Activated T-cell treated with anti-CD3 and anti-CD28 coated beads, Interleukin-2, amount 50 U/mL, for 72 hours (primary cell): Measurements from ENCODE around the gene LILRB5. TPM values are rescaled to one million over a fixed set of nuclear protein-coding genes. Genes with fewer than 3 reads are reported as not detected.
A peak's percentile ranks its signal among the peaks of the same experiment; 100 is the strongest.
"Not testable (repeated sequence)": the region's sequence is repeated elsewhere in the genome, so short reads cannot be mapped to it uniquely, and the experiment has no call there.

ENCODE experiments used
- ATAC-seq, 2 donors: fragments of 150-1000 bp; cut with Tn5 transposase; replicated peaks in 1 of 2; 2 replicates each; pipeline ENCODE4 v1.10.0; 2021; ENCODE audit warnings: moderate library complexity in 2 of 2, mild to moderate bottlenecking in 1 of 2
- DNase-seq, 2 donors: peaks; one replicate each; pipeline ENCODE4 v3.0.0; 2021 to 2022; ENCODE audit warnings: mixed read lengths in 1 of 2
- H3K27ac Mint-ChIP-seq: one replicate; pipeline ENCODE4 v1.8.0; 2022; ENCODE audit warnings: mild to moderate bottlenecking, moderate library complexity, mixed read lengths
- H3K27me3 Mint-ChIP-seq: one replicate; pipeline ENCODE4 v1.8.0; 2022; ENCODE audit warnings: low read depth, mixed read lengths
- H3K36me3 Mint-ChIP-seq, 2 donors: one replicate each; pipeline ENCODE4 v1.8.0; 2022; ENCODE audit warnings: mixed read lengths in 2 of 2, mild to moderate bottlenecking in 1 of 2; ENCODE audit not compliant: insufficient read depth in 2 of 2
- H3K4me1 Mint-ChIP-seq: one replicate; pipeline ENCODE4 v1.8.0; 2022; ENCODE audit warnings: low read depth, mixed read lengths
- H3K4me3 Mint-ChIP-seq, 2 donors: one replicate each; pipeline ENCODE4 v1.8.0; 2022; ENCODE audit warnings: mild to moderate bottlenecking in 2 of 2, mixed read lengths in 2 of 2, moderate library complexity in 2 of 2
- H3K9me3 Mint-ChIP-seq, 2 donors: one replicate each; pipeline ENCODE4 v1.8.0; 2022; ENCODE audit warnings: mixed read lengths in 2 of 2
- total RNA-seq, 2 donors: library from RNA; stranded (reverse); gene quantifications; one replicate each; pipeline ENCODE4 v1.2.3, GENCODE V29; 2022

Gene LILRB5
- total RNA-seq, 2 donors from 2014 or later: 0.12 TPM; not detected in 1

GRCh38 chr19:54281729-54282075 is 24.6 kb upstream of the LILRB5 start:
- not testable (repeated sequence) for H3K9me3 Mint-ChIP-seq, H3K27ac Mint-ChIP-seq, H3K4me3 Mint-ChIP-seq, H3K4me1 Mint-ChIP-seq, ATAC-seq, H3K36me3 Mint-ChIP-seq, DNase-seq
- peaks cover 51% of the 10 kb centered on the region for H3K27me3 Mint-ChIP-seq

GRCh38 chr19:54281007-54281728 is 24.1 kb upstream of the LILRB5 start, which contains the start of gene LILRB2:
TSS of gene LILRB2 (minus strand) at chr19:54281110. CDS start at chr19:54280496, 614 bp downstream.
- DNase-seq (no peak), ATAC-seq (no peak)
- Mint-ChIP-seq H3K9me3 (no peaks in the 10 kb centered on the region), H3K4me3 (no peak within 1 kb of the TSS), H3K27me3 (peaks cover 51% of the 10 kb centered on the region), H3K4me1 (no peaks in the 10 kb centered on the region), H3K27ac (no peak within 1 kb of the TSS), H3K36me3 (no peaks in the 10 kb centered on the region)

DNA sequence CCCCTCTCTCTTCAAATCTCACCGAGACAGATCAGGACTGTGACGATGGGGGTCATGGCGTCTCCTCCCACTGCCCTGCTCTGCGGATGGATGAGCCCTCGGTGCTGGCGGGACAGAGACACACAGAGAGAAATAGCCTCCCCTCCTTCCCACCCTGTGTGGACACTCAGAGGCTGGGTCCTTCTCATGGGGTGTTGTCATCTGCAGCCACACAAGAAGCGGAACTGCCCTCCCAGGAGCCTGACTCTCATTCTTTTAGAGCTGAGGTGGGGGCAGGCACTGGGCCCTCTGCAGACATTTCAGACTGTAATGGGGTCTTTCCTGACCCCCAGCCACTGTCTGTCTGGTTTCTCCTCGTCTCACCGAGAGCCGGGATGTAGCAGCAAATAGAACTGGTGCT is 23.4 kb upstream of the LILRB5 start:
- not testable (repeated sequence) for H3K36me3 Mint-ChIP-seq, H3K4me3 Mint-ChIP-seq, H3K27ac Mint-ChIP-seq, H3K9me3 Mint-ChIP-seq, H3K4me1 Mint-ChIP-seq, ATAC-seq, DNase-seq
- peaks cover 51% of the 10 kb centered on the region for H3K27me3 Mint-ChIP-seq

- not testable (repeated sequence) for H3K4me1 Mint-ChIP-seq, H3K4me3 Mint-ChIP-seq, H3K36me3 Mint-ChIP-seq, DNase-seq, H3K9me3 Mint-ChIP-seq, ATAC-seq, H3K27ac Mint-ChIP-seq
- H3K27me3 Mint-ChIP-seq: peaks cover 50% of the 10 kb centered on the region
Measured at GRCh38 chr19:54280025-54280424, 23.0 kb upstream of the LILRB5 start.

GRCh38 chr19:54279406-54279962 is 22.4 kb upstream of the LILRB5 start:
- DNase-seq (no peak), ATAC-seq (no peak)
- Mint-ChIP-seq H3K4me3 (no peak overlapping the region), H3K9me3 (no peaks in the 10 kb centered on the region), H3K4me1 (no peaks in the 10 kb centered on the region), H3K36me3 (no peaks in the 10 kb centered on the region), H3K27me3 (peaks cover 45% of the 10 kb centered on the region), H3K27ac (no peak overlapping the region)

DNA sequence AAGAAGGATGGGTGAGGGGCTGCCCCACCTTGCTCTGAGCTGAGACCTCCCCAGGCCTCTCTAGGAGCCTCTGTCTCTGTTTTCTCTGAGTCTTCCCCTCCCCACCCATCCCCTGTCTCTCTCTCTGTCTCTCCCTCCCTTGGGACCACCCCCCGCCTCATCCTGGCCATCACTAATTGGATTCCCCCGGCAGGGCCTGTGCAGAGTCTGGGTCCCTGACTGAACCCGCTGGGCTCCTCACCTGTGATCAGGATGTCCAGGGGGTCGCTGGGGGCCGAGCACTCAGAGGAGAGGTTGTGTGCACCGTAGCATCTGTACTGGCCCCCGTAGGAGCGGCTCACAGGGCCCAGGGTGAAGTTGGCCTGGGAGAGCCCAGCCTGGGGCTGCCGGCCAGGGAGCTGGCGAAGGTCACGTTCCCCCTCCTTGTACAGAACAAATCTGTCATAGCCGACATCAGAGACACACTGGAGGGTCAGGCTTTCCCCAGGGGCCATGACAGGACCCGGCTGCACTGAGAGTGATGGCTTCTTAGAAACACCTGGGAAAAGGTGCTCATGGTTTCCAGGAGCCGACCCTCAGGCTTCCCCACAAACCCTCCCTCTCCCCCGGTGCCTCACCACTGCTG is 21.6 kb upstream of the LILRB5 start:
- peaks cover 47% of the 10 kb centered on the region for H3K27me3 Mint-ChIP-seq
- not testable (repeated sequence) for H3K4me3 Mint-ChIP-seq, H3K4me1 Mint-ChIP-seq, DNase-seq, H3K27ac Mint-ChIP-seq, H3K9me3 Mint-ChIP-seq, ATAC-seq, H3K36me3 Mint-ChIP-seq

DNA sequence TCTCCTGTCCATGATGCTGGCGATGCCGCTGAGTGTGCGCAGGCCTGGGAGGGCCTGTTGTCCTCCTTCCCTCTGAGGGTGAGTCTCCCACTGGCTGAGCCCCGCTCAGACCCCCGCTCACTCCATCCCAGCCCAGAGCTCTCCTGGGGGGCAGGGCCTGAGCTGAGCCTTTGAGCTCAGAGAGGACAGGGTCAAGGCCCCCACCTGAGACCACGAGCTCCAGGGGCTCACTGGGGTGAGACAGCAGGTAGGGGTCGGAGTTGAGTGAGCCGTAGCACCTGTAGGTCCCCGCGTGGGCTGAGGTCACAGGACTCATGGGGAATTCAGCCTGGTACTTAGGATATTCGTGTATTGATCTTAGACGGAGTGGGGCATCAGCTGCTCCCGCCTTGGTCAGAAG is 21.0 kb upstream of the LILRB5 start:
- not testable (repeated sequence) for H3K4me3 Mint-ChIP-seq, H3K4me1 Mint-ChIP-seq, H3K9me3 Mint-ChIP-seq, H3K36me3 Mint-ChIP-seq, DNase-seq, ATAC-seq, H3K27ac Mint-ChIP-seq
- peaks cover 44% of the 10 kb centered on the region for H3K27me3 Mint-ChIP-seq

DNA sequence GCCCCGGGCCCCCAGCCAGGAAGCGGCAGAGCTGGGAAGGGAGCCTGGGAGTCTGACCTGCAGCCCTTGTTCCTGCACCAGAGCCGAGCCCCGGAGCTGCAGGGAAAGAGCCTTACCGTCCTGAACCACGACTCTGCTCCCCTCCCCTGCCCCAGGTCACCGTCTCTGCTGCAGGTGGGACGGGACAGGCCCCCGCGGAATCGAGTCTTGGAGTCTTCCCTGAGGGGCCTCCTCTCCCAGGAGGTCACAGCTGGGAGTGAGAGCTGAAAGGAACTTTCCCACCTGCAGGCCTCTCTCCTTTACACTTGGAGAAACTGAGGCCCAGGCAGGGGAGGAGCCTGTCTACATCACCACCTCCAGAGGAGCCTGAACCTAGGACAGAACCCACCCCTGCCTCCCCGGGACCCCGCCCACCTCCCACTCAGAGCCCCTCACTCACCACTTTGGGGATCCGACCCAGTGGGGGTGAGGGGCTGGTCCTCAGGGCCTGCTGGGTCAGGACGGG is 20.1 kb upstream of the LILRB5 start:
- DNase-seq, ATAC-seq, H3K36me3 Mint-ChIP-seq, H3K9me3 Mint-ChIP-seq, H3K4me1 Mint-ChIP-seq, H3K27ac Mint-ChIP-seq, H3K4me3 Mint-ChIP-seq: not testable (repeated sequence)
- peaks cover 42% of the 10 kb centered on the region for H3K27me3 Mint-ChIP-seq

DNA sequence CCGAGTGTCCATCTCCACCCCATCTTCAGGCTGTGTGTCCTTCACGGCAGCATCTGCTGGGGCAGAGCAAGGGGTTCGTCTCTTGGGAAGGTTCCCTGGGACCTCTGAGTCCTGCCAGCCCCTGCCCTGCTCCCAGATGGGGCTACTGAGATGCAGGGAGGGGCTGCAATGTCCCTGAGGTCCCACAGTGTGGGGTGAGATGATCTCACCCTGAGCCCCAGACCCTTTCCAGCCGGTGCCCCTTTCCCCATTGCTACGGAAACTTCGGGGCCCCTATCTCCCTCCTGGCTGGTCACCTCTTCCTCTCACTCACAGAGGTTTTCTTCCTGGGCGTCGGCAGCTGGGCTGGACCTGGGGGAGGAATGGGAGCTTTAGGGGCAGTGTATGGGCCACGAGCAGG is 18.9 kb upstream of the LILRB5 start:
- ATAC-seq: no peak
- H3K27ac Mint-ChIP-seq: no peak overlapping the region
- H3K36me3 Mint-ChIP-seq: no peaks in the 10 kb centered on the region
- peaks cover 33% of the 10 kb centered on the region for H3K27me3 Mint-ChIP-seq
- no peak overlapping the region for H3K4me3 Mint-ChIP-seq
- no peaks in the 10 kb centered on the region for H3K9me3 Mint-ChIP-seq
- DNase-seq: no peak
- H3K4me1 Mint-ChIP-seq: no peaks in the 10 kb centered on the region

DNA sequence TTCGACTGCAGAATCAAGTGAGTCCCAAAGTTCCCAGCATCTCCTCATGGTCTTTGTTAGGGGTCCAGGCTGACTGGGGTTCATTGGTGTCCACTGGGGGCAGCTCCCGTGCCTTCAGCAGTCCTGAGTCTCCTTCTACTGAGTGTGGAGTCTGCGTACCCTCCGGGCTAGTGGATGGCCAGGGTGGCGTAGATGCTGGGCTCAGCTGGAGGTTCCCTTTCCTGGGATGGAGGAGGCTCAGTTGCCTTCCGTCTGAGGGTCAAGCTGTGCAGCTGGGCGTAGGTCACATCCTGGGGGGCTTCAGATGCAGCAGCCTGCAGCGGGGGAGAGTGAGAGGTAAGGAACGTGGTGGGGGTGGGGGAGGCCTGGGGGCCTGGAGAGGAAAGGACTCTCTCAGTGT is 17.4 kb upstream of the LILRB5 start:
- not testable (repeated sequence) for DNase-seq, ATAC-seq, H3K4me3 Mint-ChIP-seq, H3K4me1 Mint-ChIP-seq, H3K27ac Mint-ChIP-seq, H3K36me3 Mint-ChIP-seq, H3K9me3 Mint-ChIP-seq
- H3K27me3 Mint-ChIP-seq: peaks cover 32% of the 10 kb centered on the region

DNA sequence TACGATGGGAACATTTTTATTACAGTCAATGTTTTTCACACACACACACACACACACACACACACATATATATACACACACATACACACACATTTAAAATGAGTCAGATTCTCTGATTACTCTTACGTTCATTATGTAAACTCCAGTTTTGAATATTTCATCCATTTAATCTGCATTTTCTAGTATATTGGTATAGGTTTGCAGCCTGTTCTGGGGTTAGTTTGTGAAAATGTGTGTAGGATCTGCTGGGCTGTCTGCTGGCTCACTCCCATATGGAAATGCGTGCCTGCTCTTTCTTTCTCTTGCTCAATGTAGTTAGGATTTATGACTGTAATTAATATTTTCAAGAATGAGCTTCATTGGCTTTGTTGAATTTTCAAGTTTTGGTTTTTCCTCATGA is 16.7 kb upstream of the LILRB5 start:
- H3K36me3 Mint-ChIP-seq: no peaks in the 10 kb centered on the region
- H3K9me3 Mint-ChIP-seq: no peaks in the 10 kb centered on the region
- H3K27me3 Mint-ChIP-seq: peaks cover 29% of the 10 kb centered on the region
- no peak for DNase-seq
- ATAC-seq: no peak
- peak overlapping the region; percentile 64 for H3K27ac Mint-ChIP-seq
- H3K4me3 Mint-ChIP-seq: peak overlapping the region in 1 of 2 donors; percentile 60
- H3K4me1 Mint-ChIP-seq: no peaks in the 10 kb centered on the region

DNA sequence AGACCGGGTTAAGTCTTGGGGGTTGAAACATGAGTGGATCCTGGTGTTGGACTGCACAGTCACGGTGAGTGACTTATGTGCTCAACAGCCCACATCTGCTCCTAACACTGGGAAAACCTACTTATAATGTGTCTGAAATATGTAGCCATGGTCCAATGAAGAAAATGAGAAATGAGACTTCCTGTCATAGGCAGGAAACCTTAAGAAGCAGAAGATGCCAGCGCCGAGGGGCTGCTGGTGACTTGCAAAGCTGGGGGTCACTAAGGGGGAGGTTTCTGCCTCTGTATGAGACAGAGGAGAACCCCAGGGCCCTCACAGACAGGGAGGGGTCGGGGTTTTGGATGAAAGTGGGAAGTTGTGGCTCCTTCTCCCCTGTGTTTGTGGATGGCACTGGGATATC is 15.1 kb upstream of the LILRB5 start:
- not testable (repeated sequence) for H3K27ac Mint-ChIP-seq, H3K36me3 Mint-ChIP-seq, DNase-seq, H3K4me3 Mint-ChIP-seq, ATAC-seq, H3K4me1 Mint-ChIP-seq, H3K9me3 Mint-ChIP-seq
- H3K27me3 Mint-ChIP-seq: peaks cover 42% of the 10 kb centered on the region

DNA sequence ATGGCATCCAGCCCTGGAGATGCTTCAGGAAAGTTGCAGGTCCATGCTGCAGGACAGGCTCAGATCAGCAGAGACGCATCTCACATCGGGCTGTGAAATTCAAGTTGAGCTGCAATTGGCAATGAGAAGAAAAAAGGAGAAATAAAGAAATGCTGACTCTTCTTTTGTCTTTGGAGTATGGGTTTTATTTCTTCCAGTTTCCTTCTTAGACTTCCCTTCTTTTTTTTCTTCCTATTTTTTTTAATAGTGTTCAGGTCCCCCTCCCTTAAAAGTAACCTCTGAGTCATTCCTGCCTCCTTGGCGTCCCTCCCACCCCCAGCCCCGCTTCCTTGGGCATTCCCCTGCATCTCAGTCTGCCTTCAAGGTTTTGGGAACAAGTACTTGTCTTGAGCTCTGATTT is 14.5 kb upstream of the LILRB5 start:
- peaks cover 42% of the 10 kb centered on the region for H3K27me3 Mint-ChIP-seq
- H3K27ac Mint-ChIP-seq, DNase-seq, H3K4me3 Mint-ChIP-seq, H3K36me3 Mint-ChIP-seq, H3K4me1 Mint-ChIP-seq, H3K9me3 Mint-ChIP-seq, ATAC-seq: not testable (repeated sequence)
